HUES64 (cell line): Measurements from ENCODE around the gene RNF187.
A peak's percentile ranks its signal among the peaks of the same experiment; 100 is the strongest.

ENCODE experiments used
- H3K27ac ChIP-seq: 2 replicates; pipeline ENCODE4 v1.7.0; 2013; ENCODE audit warnings: low read depth, low read length, inconsistent platforms
- H3K27me3 ChIP-seq: 2 replicates; pipeline ENCODE4 v1.6.1; 2013; ENCODE audit warnings: mild to moderate bottlenecking, low read length; ENCODE audit not compliant: insufficient read depth
- H3K36me3 ChIP-seq: 2 replicates; pipeline ENCODE4 v1.6.1; 2013; ENCODE audit warnings: mild to moderate bottlenecking, low read length; ENCODE audit not compliant: insufficient read depth
- H3K4me1 ChIP-seq: 2 replicates; pipeline ENCODE4 v1.6.1; 2013; ENCODE audit warnings: mild to moderate bottlenecking, low read length, moderate library complexity; ENCODE audit not compliant: insufficient read depth
- H3K4me3 ChIP-seq: 2 replicates; pipeline ENCODE4 v1.5.1; 2013; ENCODE audit warnings: mild to moderate bottlenecking, low read length, moderate library complexity
- H3K9ac ChIP-seq: 2 replicates; pipeline ENCODE4 v1.6.1; 2013; ENCODE audit warnings: mild to moderate bottlenecking, low read depth, low read length
- H3K9me3 ChIP-seq: 2 replicates; pipeline ENCODE4 v1.6.1; 2013; ENCODE audit warnings: low read depth, low read length; ENCODE audit not compliant: insufficient read depth
- WGBS: fragments of 150-250, 120-280 bp; methylation state at CpG from one replicate; pipeline ENCODE4 v1.1.7; 2013; ENCODE audit warnings: missing lambda C conversion rate; 5-methylcytosine and 5-hydroxymethylcytosine counted together

The RNF187 gene

GRCh38 chr1:228452194-228453021 is 34.8 kb upstream of the RNF187 start:
- Histone ChIP-seq H3K36me3 (0 out of 2 replicates have a peak, but pooled peaks cover 2% of the 10 kb centered on the region), H3K27me3 (peaks cover 12% of the 10 kb centered on the region), H3K4me3 (no peak overlapping the region), H3K4me1 (peaks cover 6% of the 10 kb centered on the region; the same call in 1 of the 2 replicates), H3K27ac (no peak overlapping the region), H3K9ac (no peak overlapping the region), H3K9me3 (no peaks in the 10 kb centered on the region)
- 88% methylated on average over 10 of the region's 10 CpGs for WGBS

- Histone ChIP-seq H3K9me3 (no peaks in the 10 kb centered on the region), H3K36me3 (0 out of 2 replicates have a peak, but pooled peaks cover 2% of the 10 kb centered on the region), H3K4me3 (no peak overlapping the region), H3K9ac (no peak overlapping the region), H3K4me1 (peaks cover 6% of the 10 kb centered on the region; the same call in 1 of the 2 replicates), H3K27me3 (peaks cover 5% of the 10 kb centered on the region; the same call in 1 of the 2 replicates), H3K27ac (no peak overlapping the region)
- 88% methylated on average over 10 of the region's 10 CpGs for WGBS
Observed at GRCh38 chr1:228453022-228453560, 34.1 kb upstream of the RNF187 start.

GRCh38 chr1:228453614-228454013 is 33.6 kb upstream of the RNF187 start:
- Histone ChIP-seq H3K27me3 (0 out of 2 replicates have a peak, but pooled peaks cover 2% of the 10 kb centered on the region), H3K36me3 (0 out of 2 replicates have a peak, but pooled peaks cover 2% of the 10 kb centered on the region), H3K9me3 (no peaks in the 10 kb centered on the region), H3K4me3 (no peak overlapping the region), H3K27ac (no peak overlapping the region), H3K9ac (no peak overlapping the region), H3K4me1 (peaks cover 6% of the 10 kb centered on the region; the same call in 1 of the 2 replicates)
- 89% methylated on average over 3 of the region's 3 CpGs for WGBS

GRCh38 chr1:228454238-228454637 is 32.9 kb upstream of the RNF187 start:
- peaks cover 6% of the 10 kb centered on the region; the same call in 1 of the 2 replicates for H3K4me1 ChIP-seq
- no peaks in the 10 kb centered on the region for H3K27me3 ChIP-seq
- H3K9ac ChIP-seq, result no peak overlapping the region
- no peak overlapping the region for H3K4me3 ChIP-seq
- no peaks in the 10 kb centered on the region for H3K9me3 ChIP-seq
- H3K27ac ChIP-seq, result no peak overlapping the region
- 0 out of 2 replicates have a peak, but pooled peaks cover 2% of the 10 kb centered on the region for H3K36me3 ChIP-seq
- 100% methylated on average over 1 of the region's 1 CpG for WGBS

GRCh38 chr1:228455715-228456114 is 31.5 kb upstream of the RNF187 start:
- Histone ChIP-seq H3K36me3 (0 out of 2 replicates have a peak, but pooled peaks cover 2% of the 10 kb centered on the region), H3K27ac (no peak overlapping the region), H3K4me1 (peaks cover 10% of the 10 kb centered on the region; the same call in 1 of the 2 replicates), H3K4me3 (peak overlapping the region; percentile 84), H3K27me3 (no peaks in the 10 kb centered on the region), H3K9me3 (no peaks in the 10 kb centered on the region), H3K9ac (no peak overlapping the region)
- WGBS, result 37% methylated on average over 1 of the region's 1 CpG

- Histone ChIP-seq H3K4me1 (peaks cover 10% of the 10 kb centered on the region; the same call in 1 of the 2 replicates), H3K36me3 (0 out of 2 replicates have a peak, but pooled peaks cover 2% of the 10 kb centered on the region), H3K27me3 (peaks cover 3% of the 10 kb centered on the region; the same call in 1 of the 2 replicates), H3K27ac (no peak overlapping the region), H3K4me3 (peak overlapping the region; percentile 84), H3K9me3 (no peaks in the 10 kb centered on the region), H3K9ac (peak overlapping the region; percentile 93)
- WGBS, result 21% methylated on average over 6 of the region's 6 CpGs
Observed at GRCh38 chr1:228456252-228457016, 30.7 kb upstream of the RNF187 start.

- Histone ChIP-seq H3K9me3 (no peaks in the 10 kb centered on the region), H3K4me3 (peak overlapping the region; percentile 84), H3K9ac (peak overlapping the region; percentile 93), H3K27ac (peak overlapping the region; percentile 94), H3K4me1 (peaks cover 10% of the 10 kb centered on the region; the same call in 1 of the 2 replicates), H3K36me3 (0 out of 2 replicates have a peak, but pooled peaks cover 2% of the 10 kb centered on the region), H3K27me3 (peaks cover 9% of the 10 kb centered on the region; the same call in 1 of the 2 replicates)
- under 1% methylated on average over 13 of the region's 13 CpGs for WGBS
Observed at GRCh38 chr1:228457017-228457395, 30.2 kb upstream of the RNF187 start.

GRCh38 chr1:228457396-228458176 is 29.6 kb upstream of the RNF187 start:
- H3K4me3 ChIP-seq, result peak overlapping the region; percentile 84
- 0 out of 2 replicates have a peak, but pooled peaks cover 2% of the 10 kb centered on the region for H3K36me3 ChIP-seq
- WGBS, result under 1% methylated on average over 74 of the region's 74 CpGs
- peak overlapping the region; percentile 93 for H3K9ac ChIP-seq
- peak overlapping the region; percentile 94 for H3K27ac ChIP-seq
- peaks cover 10% of the 10 kb centered on the region; the same call in 1 of the 2 replicates for H3K4me1 ChIP-seq
- H3K27me3 ChIP-seq, result peaks cover 14% of the 10 kb centered on the region; the same call in 1 of the 2 replicates
- H3K9me3 ChIP-seq, result no peaks in the 10 kb centered on the region

- Histone ChIP-seq H3K4me3 (peak overlapping the region; percentile 84), H3K27me3 (peaks cover 29% of the 10 kb centered on the region), H3K4me1 (peaks cover 10% of the 10 kb centered on the region; the same call in 1 of the 2 replicates), H3K9me3 (no peaks in the 10 kb centered on the region), H3K36me3 (no peaks in the 10 kb centered on the region), H3K9ac (peak overlapping the region; percentile 77), H3K27ac (no peak overlapping the region)
- WGBS, result 12% methylated on average over 41 of the region's 41 CpGs
Observed at GRCh38 chr1:228459091-228459993, 27.8 kb upstream of the RNF187 start.
